Fibroblast of pulmonary artery (primary cell): ENCODE measurements around the gene KLHL13.
"Not testable (repeated sequence)": the region's sequence is repeated elsewhere in the genome, so short reads cannot be mapped to it uniquely, and the experiment has no call there.

ENCODE experiments used
- DNase-seq: peaks from one replicate; pipeline ENCODE4 v3.0.0-alpha.2; 2010; ENCODE audit warnings: low read depth
- H3K4me3 ChIP-seq: replicated peaks from 2 replicates; pipeline ENCODE4 v1.5.1; 2011; ENCODE audit warnings: low read depth, mild to moderate bottlenecking, control low read depth, low read length, moderate library complexity
- TF ChIP-seq, protein P1 (sequence below): IDR thresholded peaks from 2 replicates; pipeline ENCODE4 v1.5.1; 2011; ENCODE audit warnings: mild to moderate bottlenecking, control low read depth, low read length, inconsistent platforms; ENCODE audit errors: missing control alignments

Gene KLHL13

DNA sequence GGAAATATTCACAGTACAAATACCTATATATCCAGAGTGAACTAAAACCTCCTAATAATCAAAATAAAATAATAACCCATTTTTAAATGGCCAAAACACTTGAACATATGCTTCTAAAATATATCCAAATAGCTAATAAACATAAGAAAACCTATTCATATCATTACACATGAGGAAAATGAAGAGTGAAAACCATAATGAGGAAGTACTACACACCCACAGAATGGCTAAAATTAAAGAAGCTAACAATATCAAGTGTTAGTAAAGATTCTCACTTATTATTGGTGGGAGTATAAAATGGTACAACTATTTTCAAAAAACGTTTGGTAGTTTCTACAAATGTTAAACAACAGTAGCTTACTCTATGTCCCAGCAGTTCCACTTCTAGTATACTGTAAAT is 92.1 kb downstream of the KLHL13 start:
- TF ChIP-seq, protein P1, sequence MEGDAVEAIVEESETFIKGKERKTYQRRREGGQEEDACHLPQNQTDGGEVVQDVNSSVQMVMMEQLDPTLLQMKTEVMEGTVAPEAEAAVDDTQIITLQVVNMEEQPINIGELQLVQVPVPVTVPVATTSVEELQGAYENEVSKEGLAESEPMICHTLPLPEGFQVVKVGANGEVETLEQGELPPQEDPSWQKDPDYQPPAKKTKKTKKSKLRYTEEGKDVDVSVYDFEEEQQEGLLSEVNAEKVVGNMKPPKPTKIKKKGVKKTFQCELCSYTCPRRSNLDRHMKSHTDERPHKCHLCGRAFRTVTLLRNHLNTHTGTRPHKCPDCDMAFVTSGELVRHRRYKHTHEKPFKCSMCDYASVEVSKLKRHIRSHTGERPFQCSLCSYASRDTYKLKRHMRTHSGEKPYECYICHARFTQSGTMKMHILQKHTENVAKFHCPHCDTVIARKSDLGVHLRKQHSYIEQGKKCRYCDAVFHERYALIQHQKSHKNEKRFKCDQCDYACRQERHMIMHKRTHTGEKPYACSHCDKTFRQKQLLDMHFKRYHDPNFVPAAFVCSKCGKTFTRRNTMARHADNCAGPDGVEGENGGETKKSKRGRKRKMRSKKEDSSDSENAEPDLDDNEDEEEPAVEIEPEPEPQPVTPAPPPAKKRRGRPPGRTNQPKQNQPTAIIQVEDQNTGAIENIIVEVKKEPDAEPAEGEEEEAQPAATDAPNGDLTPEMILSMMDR: no peak
- H3K4me3 ChIP-seq: no peak overlapping the region
- DNase-seq: no peak

DNA sequence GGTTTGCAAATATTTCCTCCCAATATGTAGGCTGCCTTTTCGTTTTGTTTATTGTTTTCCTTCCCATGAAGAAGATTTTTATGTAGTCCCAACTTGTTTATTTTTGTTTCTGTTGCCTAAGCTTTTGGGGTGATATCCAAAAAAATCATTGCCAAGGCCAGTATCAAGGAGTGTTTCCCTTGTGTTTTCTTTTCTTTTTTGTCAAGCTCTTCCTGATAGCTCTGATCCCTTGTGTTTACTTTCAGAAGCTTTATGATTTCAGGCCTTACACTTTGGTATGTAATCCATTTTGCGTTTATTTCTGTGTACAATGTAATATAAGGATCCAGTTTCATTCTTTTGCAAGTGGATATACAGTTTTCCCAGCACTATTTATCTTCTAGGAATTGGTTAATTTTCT is 93.9 kb downstream of the KLHL13 start:
- TF ChIP-seq, protein P1: no peak
- no peak for DNase-seq
- no peak overlapping the region for H3K4me3 ChIP-seq

DNA sequence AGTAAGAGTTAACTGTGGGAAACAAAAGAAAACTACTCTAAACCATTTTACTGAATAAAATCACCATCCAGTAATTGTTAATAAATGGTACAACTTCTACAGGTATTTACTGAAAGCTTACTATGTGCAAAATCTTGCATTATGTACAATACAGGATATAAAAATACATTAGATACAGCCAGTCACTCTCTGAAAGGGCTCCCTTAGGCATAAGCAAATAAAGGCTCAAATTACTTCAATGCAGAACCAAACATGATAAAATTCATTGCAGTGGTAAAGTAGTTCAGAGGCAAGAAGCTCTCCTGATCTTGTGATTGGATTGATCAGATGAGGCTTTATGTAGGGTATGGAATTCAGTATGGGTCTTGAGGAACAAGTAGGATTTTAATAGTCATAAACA is 100.2 kb downstream of the KLHL13 start:
- no peak for DNase-seq
- TF ChIP-seq, protein P1: no peak
- H3K4me3 ChIP-seq: no peak overlapping the region

DNA sequence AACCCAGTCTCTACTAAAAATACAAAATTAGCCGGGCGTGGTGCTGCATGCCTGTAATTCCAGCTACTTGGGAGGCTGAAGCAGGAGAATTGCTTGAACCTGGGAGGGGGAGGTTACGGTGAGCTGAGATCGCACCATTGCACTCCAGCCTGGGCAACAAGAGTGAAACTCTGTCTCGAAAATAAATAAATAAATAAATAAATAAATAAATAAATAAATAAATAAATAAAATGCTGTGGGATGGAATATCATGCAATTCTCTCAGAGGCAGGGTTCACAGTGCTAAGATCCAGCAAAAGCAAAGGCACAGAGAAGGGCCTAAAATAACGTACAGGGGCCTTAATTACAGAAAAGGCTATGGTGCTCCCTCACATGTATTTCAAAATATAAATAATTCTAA is 114.2 kb downstream of the KLHL13 start:
- not testable (repeated sequence) for H3K4me3 ChIP-seq

DNA sequence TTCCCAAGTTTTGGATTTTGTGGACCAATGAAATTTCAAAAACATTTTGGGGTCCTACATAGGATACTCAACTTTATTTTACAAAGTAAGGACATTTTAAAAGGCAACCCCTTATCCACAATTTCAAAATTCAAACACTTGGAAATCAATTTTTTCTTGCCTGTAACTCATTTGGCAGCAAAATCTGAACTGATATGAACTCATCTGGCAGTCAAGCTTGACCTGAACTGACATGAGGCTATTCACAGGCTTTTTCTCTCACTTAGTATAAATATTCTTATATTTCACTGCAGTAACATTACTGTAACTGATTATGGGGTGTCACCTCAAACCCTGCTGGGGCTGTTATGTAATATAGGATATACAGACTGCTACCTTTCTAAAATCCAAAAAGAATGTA is 116.1 kb downstream of the KLHL13 start:
- TF ChIP-seq, protein P1: no peak
- H3K4me3 ChIP-seq: no peak overlapping the region
- DNase-seq: no peak

More for the DNA sequence above, 114.2 kb downstream of the KLHL13 start:
- not testable (repeated sequence) for DNase-seq

DNA sequence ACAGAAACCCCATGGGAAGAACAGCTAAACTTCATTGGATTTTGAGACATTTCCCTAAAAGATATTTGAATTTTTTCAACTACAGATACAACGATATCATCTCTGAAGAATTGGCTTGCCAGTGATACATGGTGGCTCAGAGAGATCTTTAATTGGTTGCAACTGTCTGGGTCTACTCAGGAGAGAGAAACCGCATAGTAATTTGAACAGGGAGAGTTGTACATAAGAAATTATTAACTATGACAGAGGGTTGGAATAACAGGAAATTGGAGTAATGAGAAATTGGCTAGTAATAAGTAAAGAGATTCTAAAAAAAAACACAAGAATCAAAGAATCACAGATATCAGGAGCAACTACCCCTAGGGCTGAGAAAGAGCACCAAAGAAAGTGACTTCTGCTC is 118.4 kb downstream of the KLHL13 start:
- no peak overlapping the region for H3K4me3 ChIP-seq
- DNase-seq: no peak
- TF ChIP-seq, protein P1: no peak

DNA sequence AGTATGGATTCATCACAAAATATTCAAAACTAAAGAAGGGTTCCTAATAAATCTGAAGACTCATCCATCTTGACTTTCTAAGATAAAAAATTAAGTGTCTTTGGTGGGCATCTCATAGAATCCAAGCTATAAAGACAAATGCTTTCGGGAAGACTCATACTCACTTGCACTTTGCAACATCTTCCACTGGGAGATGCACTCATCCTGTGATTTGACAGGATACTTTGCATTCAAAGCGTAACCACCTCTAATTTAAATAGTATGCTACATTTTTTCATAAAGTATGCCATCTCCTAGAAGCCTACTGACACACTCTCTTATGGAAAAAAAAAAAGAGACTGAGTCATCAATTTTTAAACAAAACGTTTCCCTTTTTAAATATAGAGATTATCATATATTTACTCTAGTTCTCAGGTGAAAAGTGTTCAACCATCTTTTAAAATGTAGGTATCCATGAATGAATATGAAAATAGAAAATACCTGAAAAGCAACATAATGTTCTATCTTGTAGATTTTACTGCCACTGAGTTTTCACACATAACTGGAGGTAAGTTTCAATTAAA is 119.6 kb downstream of the KLHL13 start:
- H3K4me3 ChIP-seq: no peak overlapping the region
- peak; percentile 2 for DNase-seq
- TF ChIP-seq, protein P1: peak; percentile 20

DNA sequence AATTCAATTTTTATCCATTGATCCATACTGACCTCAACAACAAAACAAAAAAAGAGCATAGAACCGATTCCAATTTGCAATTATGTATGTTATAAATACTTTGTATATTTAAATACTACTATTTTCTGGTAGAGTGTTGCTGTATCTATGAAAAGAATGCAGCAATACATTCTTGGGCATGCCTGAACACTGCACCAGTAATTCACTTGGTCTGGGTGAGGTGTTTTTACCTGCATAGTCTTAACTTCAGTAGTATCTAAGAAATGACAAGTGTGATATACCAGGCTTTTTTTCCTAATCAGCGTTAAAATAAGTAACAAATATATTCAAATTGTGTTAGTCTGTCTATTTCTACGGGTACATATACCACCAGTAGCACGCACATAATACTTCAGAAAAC is 120.2 kb downstream of the KLHL13 start:
- TF ChIP-seq, protein P1: no peak
- H3K4me3 ChIP-seq: no peak overlapping the region
- no peak for DNase-seq
